HEK293 (cell line): ENCODE data around the gene TPRN.

Experiments
- KLF10 ChIP-seq: fragments of 450-650 bp; IDR thresholded peaks from 2 replicates; pipeline ENCODE4 v1.5.1; 2018; ENCODE audit warnings: missing biosample characterization, mild to moderate bottlenecking, missing genetic modification characterization
- PRDM1 ChIP-seq: fragments of 450-650 bp; formaldehyde crosslinking; IDR thresholded peaks from 2 replicates; pipeline ENCODE4; 2016; ENCODE audit warnings: missing biosample characterization, missing genetic modification characterization
- YY2 ChIP-seq: fragments of 450-650 bp; formaldehyde crosslinking; IDR thresholded peaks from 2 replicates; pipeline ENCODE4 v1.5.1; 2016; ENCODE audit warnings: missing biosample characterization, missing genetic modification characterization
- ZFP69B ChIP-seq: fragments of 450-650 bp; formaldehyde crosslinking; IDR thresholded peaks from 2 replicates; pipeline ENCODE4 v1.5.1; 2016; ENCODE audit warnings: missing biosample characterization, missing genetic modification characterization
- ZNF140 ChIP-seq: fragments of 450-650 bp; formaldehyde crosslinking; IDR thresholded peaks from 2 replicates; pipeline ENCODE4 v1.5.1; 2016; ENCODE audit warnings: missing biosample characterization, missing genetic modification characterization
- ZNF2 ChIP-seq: fragments of 450-650 bp; formaldehyde crosslinking; IDR thresholded peaks from 2 replicates; pipeline ENCODE4 v1.5.1; 2016; ENCODE audit warnings: missing biosample characterization, missing genetic modification characterization
- ZNF501 ChIP-seq: fragments of 450-650 bp; formaldehyde crosslinking; IDR thresholded peaks from 2 replicates; pipeline ENCODE4 v1.5.1; 2016; ENCODE audit warnings: missing biosample characterization, missing genetic modification characterization
- ZNF571 ChIP-seq: fragments of 450-650 bp; formaldehyde crosslinking; IDR thresholded peaks from 2 replicates; pipeline ENCODE4 v1.5.0; 2017; ENCODE audit warnings: missing biosample characterization, missing genetic modification characterization
- ZNF596 ChIP-seq: fragments of 450-650 bp; IDR thresholded peaks from 2 replicates; pipeline ENCODE4 v1.5.0; 2018; ENCODE audit warnings: missing biosample characterization, mild to moderate bottlenecking, missing genetic modification characterization, moderate library complexity
- ZNF660 ChIP-seq: fragments of 450-650 bp; IDR thresholded peaks from 2 replicates; pipeline ENCODE4 v1.5.1; 2018; ENCODE audit warnings: missing biosample characterization, mild to moderate bottlenecking, missing genetic modification characterization
- ZNF707 ChIP-seq: fragments of 450-650 bp; formaldehyde crosslinking; IDR thresholded peaks from 2 replicates; pipeline ENCODE4 v1.5.1; 2016; ENCODE audit warnings: missing biosample characterization, missing genetic modification characterization
- TF ChIP-seq, protein P1 (sequence below): fragments of 450-650 bp; formaldehyde crosslinking; IDR thresholded peaks from 2 replicates; pipeline ENCODE4 v1.5.1; 2016; ENCODE audit warnings: missing biosample characterization, missing genetic modification characterization
- TF ChIP-seq, protein P2 (sequence below): fragments of 450-650 bp; formaldehyde crosslinking; IDR thresholded peaks from 2 replicates; pipeline ENCODE4 v1.5.1; 2016; ENCODE audit warnings: missing biosample characterization, missing genetic modification characterization
- TF ChIP-seq, protein P3 (sequence below): fragments of 450-650 bp; formaldehyde crosslinking; IDR thresholded peaks from 2 replicates; pipeline ENCODE4 v1.5.1; 2016; ENCODE audit warnings: missing biosample characterization, missing genetic modification characterization
- TF ChIP-seq, protein P4 (sequence below): fragments of 450-650 bp; formaldehyde crosslinking; IDR thresholded peaks from 2 replicates; pipeline ENCODE4 v1.5.1; 2016; ENCODE audit warnings: missing biosample characterization, missing genetic modification characterization
- TF ChIP-seq, protein P5 (sequence below): fragments of 450-650 bp; IDR thresholded peaks from 2 replicates; pipeline ENCODE4 v1.5.1; 2018; ENCODE audit warnings: missing biosample characterization, mild to moderate bottlenecking, missing genetic modification characterization
- TF ChIP-seq, protein P6 (sequence below): fragments of 450-650 bp; formaldehyde crosslinking; IDR thresholded peaks from 2 replicates; pipeline ENCODE4 v1.5.1; 2016; ENCODE audit warnings: missing biosample characterization, missing genetic modification characterization
- TF ChIP-seq, protein P7 (sequence below): fragments of 450-650 bp; formaldehyde crosslinking; IDR thresholded peaks from 2 replicates; pipeline ENCODE4 v1.5.1; 2016; ENCODE audit warnings: missing biosample characterization, missing genetic modification characterization, borderline replicate concordance

The TPRN gene

DNA sequence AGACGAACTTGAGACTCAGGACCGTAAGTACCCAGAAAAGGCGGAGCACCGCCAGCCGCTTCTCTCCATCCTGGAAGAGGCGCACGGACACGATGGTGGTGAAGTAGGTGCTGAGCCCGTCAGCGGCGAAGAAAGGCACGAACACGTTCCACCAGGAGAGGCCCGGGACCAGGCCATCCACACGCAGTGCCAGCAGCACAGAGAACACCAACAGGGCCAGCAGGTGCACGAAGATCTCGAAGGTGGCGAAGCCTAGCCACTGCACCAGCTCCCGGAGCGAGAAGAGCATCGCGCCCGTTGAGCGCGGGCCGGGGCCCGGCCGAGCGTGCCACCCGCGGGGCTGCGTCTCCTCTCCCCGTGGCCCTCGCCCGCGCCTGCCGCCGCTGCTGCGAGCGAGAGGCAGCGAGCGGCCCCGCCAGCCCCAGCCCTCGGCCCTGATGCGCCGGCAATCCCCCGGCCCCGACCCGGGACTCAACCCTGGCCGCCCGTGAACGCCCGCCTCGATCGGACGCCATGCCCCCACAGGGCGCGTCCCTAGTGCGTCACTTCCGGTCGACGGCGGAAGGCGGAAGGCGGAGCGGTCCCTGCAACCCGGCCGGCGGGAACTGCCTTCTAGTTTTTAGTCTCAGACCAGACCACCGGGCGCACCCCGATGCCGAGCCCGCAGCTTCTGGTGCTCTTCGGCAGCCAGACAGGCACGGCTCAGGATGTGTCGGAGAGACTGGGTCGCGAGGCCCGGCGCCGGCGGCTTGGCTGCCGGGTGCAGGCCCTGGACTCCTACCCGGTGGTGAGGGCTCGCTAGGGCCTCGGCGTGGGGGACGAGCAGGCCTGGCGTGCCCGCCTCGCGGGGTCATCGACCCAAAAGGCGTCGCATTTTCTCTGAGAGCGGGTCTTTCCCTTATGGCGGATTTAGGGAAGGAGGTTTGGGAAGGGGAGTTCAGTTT lies 4.9 kb upstream of the TPRN start, which contains the start of the genes NDOR1 and TMEM203 (continued):
- TF ChIP-seq, protein P1, sequence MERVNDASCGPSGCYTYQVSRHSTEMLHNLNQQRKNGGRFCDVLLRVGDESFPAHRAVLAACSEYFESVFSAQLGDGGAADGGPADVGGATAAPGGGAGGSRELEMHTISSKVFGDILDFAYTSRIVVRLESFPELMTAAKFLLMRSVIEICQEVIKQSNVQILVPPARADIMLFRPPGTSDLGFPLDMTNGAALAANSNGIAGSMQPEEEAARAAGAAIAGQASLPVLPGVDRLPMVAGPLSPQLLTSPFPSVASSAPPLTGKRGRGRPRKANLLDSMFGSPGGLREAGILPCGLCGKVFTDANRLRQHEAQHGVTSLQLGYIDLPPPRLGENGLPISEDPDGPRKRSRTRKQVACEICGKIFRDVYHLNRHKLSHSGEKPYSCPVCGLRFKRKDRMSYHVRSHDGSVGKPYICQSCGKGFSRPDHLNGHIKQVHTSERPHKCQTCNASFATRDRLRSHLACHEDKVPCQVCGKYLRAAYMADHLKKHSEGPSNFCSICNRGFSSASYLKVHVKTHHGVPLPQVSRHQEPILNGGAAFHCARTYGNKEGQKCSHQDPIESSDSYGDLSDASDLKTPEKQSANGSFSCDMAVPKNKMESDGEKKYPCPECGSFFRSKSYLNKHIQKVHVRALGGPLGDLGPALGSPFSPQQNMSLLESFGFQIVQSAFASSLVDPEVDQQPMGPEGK (tag by site-specific recombination), result peak; percentile 53; the same call in 1 of the 2 replicates
- TF ChIP-seq, protein P2, sequence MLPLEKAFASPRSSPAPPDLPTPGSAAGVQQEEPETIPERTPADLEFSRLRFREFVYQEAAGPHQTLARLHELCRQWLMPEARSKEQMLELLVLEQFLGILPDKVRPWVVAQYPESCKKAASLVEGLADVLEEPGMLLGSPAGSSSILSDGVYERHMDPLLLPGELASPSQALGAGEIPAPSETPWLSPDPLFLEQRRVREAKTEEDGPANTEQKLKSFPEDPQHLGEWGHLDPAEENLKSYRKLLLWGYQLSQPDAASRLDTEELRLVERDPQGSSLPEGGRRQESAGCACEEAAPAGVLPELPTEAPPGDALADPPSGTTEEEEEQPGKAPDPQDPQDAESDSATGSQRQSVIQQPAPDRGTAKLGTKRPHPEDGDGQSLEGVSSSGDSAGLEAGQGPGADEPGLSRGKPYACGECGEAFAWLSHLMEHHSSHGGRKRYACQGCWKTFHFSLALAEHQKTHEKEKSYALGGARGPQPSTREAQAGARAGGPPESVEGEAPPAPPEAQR (tag by site-specific recombination), result no peak
- TF ChIP-seq, protein P3, sequence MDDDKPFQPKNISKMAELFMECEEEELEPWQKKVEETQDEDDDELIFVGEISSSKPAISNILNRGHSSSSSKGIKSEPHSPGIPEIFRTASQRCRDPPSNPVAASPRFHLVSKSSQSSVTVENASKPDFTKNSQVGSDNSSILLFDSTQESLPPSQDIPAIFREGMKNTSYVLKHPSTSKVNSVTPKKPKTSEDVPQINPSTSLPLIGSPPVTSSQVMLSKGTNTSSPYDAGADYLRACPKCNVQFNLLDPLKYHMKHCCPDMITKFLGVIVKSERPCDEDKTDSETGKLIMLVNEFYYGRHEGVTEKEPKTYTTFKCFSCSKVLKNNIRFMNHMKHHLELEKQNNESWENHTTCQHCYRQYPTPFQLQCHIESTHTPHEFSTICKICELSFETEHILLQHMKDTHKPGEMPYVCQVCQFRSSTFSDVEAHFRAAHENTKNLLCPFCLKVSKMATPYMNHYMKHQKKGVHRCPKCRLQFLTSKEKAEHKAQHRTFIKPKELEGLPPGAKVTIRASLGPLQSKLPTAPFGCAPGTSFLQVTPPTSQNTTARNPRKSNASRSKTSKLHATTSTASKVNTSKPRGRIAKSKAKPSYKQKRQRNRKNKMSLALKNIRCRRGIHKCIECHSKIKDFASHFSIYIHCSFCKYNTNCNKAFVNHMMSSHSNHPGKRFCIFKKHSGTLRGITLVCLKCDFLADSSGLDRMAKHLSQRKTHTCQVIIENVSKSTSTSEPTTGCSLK (tag by site-specific recombination), result no peak
- TF ChIP-seq YY2 (tag by site-specific recombination), result peak; percentile 82
- TF ChIP-seq ZNF596, result peak; percentile 42; the same call in 1 of the 2 replicates
- TF ChIP-seq ZNF140 (tag by site-specific recombination), result no peak
- TF ChIP-seq, protein P4, sequence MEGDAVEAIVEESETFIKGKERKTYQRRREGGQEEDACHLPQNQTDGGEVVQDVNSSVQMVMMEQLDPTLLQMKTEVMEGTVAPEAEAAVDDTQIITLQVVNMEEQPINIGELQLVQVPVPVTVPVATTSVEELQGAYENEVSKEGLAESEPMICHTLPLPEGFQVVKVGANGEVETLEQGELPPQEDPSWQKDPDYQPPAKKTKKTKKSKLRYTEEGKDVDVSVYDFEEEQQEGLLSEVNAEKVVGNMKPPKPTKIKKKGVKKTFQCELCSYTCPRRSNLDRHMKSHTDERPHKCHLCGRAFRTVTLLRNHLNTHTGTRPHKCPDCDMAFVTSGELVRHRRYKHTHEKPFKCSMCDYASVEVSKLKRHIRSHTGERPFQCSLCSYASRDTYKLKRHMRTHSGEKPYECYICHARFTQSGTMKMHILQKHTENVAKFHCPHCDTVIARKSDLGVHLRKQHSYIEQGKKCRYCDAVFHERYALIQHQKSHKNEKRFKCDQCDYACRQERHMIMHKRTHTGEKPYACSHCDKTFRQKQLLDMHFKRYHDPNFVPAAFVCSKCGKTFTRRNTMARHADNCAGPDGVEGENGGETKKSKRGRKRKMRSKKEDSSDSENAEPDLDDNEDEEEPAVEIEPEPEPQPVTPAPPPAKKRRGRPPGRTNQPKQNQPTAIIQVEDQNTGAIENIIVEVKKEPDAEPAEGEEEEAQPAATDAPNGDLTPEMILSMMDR (tag by site-specific recombination), result no peak
- TF ChIP-seq ZNF707 (tag by site-specific recombination), result no peak
- TF ChIP-seq ZNF571, result no peak
- no peak for TF ChIP-seq ZFP69B (tag by site-specific recombination)
- no peak for TF ChIP-seq PRDM1 (tag by site-specific recombination)
- TF ChIP-seq, protein P5, sequence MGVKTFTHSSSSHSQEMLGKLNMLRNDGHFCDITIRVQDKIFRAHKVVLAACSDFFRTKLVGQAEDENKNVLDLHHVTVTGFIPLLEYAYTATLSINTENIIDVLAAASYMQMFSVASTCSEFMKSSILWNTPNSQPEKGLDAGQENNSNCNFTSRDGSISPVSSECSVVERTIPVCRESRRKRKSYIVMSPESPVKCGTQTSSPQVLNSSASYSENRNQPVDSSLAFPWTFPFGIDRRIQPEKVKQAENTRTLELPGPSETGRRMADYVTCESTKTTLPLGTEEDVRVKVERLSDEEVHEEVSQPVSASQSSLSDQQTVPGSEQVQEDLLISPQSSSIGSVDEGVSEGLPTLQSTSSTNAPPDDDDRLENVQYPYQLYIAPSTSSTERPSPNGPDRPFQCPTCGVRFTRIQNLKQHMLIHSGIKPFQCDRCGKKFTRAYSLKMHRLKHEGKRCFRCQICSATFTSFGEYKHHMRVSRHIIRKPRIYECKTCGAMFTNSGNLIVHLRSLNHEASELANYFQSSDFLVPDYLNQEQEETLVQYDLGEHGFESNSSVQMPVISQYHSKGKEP, result peak; percentile 36; the same call in 1 of the 2 replicates
- TF ChIP-seq ZNF2 (tag by site-specific recombination), result peak; percentile 66; the same call in 1 of the 2 replicates
- peak; percentile 65; the same call in 1 of the 2 replicates for TF ChIP-seq ZNF501 (tag by site-specific recombination)
- TF ChIP-seq KLF10 (tag by site-specific recombination), result peak; percentile 72; the same call in 1 of the 2 replicates
- TF ChIP-seq, protein P6, sequence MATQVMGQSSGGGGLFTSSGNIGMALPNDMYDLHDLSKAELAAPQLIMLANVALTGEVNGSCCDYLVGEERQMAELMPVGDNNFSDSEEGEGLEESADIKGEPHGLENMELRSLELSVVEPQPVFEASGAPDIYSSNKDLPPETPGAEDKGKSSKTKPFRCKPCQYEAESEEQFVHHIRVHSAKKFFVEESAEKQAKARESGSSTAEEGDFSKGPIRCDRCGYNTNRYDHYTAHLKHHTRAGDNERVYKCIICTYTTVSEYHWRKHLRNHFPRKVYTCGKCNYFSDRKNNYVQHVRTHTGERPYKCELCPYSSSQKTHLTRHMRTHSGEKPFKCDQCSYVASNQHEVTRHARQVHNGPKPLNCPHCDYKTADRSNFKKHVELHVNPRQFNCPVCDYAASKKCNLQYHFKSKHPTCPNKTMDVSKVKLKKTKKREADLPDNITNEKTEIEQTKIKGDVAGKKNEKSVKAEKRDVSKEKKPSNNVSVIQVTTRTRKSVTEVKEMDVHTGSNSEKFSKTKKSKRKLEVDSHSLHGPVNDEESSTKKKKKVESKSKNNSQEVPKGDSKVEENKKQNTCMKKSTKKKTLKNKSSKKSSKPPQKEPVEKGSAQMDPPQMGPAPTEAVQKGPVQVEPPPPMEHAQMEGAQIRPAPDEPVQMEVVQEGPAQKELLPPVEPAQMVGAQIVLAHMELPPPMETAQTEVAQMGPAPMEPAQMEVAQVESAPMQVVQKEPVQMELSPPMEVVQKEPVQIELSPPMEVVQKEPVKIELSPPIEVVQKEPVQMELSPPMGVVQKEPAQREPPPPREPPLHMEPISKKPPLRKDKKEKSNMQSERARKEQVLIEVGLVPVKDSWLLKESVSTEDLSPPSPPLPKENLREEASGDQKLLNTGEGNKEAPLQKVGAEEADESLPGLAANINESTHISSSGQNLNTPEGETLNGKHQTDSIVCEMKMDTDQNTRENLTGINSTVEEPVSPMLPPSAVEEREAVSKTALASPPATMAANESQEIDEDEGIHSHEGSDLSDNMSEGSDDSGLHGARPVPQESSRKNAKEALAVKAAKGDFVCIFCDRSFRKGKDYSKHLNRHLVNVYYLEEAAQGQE (tag by site-specific recombination), result peak; percentile 16; the same call in 1 of the 2 replicates
- TF ChIP-seq, protein P7, sequence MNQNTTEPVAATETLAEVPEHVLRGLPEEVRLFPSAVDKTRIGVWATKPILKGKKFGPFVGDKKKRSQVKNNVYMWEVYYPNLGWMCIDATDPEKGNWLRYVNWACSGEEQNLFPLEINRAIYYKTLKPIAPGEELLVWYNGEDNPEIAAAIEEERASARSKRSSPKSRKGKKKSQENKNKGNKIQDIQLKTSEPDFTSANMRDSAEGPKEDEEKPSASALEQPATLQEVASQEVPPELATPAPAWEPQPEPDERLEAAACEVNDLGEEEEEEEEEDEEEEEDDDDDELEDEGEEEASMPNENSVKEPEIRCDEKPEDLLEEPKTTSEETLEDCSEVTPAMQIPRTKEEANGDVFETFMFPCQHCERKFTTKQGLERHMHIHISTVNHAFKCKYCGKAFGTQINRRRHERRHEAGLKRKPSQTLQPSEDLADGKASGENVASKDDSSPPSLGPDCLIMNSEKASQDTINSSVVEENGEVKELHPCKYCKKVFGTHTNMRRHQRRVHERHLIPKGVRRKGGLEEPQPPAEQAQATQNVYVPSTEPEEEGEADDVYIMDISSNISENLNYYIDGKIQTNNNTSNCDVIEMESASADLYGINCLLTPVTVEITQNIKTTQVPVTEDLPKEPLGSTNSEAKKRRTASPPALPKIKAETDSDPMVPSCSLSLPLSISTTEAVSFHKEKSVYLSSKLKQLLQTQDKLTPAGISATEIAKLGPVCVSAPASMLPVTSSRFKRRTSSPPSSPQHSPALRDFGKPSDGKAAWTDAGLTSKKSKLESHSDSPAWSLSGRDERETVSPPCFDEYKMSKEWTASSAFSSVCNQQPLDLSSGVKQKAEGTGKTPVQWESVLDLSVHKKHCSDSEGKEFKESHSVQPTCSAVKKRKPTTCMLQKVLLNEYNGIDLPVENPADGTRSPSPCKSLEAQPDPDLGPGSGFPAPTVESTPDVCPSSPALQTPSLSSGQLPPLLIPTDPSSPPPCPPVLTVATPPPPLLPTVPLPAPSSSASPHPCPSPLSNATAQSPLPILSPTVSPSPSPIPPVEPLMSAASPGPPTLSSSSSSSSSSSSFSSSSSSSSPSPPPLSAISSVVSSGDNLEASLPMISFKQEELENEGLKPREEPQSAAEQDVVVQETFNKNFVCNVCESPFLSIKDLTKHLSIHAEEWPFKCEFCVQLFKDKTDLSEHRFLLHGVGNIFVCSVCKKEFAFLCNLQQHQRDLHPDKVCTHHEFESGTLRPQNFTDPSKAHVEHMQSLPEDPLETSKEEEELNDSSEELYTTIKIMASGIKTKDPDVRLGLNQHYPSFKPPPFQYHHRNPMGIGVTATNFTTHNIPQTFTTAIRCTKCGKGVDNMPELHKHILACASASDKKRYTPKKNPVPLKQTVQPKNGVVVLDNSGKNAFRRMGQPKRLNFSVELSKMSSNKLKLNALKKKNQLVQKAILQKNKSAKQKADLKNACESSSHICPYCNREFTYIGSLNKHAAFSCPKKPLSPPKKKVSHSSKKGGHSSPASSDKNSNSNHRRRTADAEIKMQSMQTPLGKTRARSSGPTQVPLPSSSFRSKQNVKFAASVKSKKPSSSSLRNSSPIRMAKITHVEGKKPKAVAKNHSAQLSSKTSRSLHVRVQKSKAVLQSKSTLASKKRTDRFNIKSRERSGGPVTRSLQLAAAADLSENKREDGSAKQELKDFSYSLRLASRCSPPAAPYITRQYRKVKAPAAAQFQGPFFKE (tag by site-specific recombination), result no peak
- peak; percentile 74 for TF ChIP-seq ZNF660 (tag by site-specific recombination)
